Smooth muscle cell (in vitro differentiated cells): ENCODE measurements around the gene IFTAP. TPM values are rescaled to one million over a fixed set of nuclear protein-coding genes. Genes with fewer than 3 reads are reported as not detected.

Experiments used
- DNase-seq: peaks from one replicate; lab custom pipeline; 2025; ENCODE audit not compliant: unreplicated experiment; lab: John Stamatoyannopoulos, UW
- H2AFZ ChIP-seq: fragments of 200-600 bp; sonication (generic); 2 replicates; pipeline ENCODE4 v1.6.0; 2016; ENCODE audit warnings: antibody characterized with exemption, low read depth, mild to moderate bottlenecking
- H3F3A ChIP-seq: fragments of 200-600 bp; sonication (generic); 2 replicates; pipeline ENCODE4 v1.6.0; 2017; ENCODE audit warnings: antibody characterized with exemption, low read depth
- H3K27ac ChIP-seq: fragments of 200-600 bp; sonication (generic); 2 replicates; pipeline ENCODE4 v1.5.1; 2016; ENCODE audit warnings: low read depth, mild to moderate bottlenecking
- H3K27me3 ChIP-seq: fragments of 200-600 bp; sonication (generic); 2 replicates; pipeline ENCODE4 v1.6.1; 2016; ENCODE audit warnings: low read depth, mild to moderate bottlenecking
- H3K36me3 ChIP-seq: fragments of 200-600 bp; sonication (generic); 2 replicates; pipeline ENCODE4 v1.5.1; 2016; ENCODE audit warnings: low read depth
- H3K4me1 ChIP-seq: fragments of 200-600 bp; sonication (generic); 2 replicates; pipeline ENCODE4 v1.5.1; 2016; ENCODE audit warnings: low read depth
- H3K4me2 ChIP-seq: fragments of 200-600 bp; sonication (generic); 2 replicates; pipeline ENCODE4 v1.6.0; 2016; ENCODE audit warnings: mild to moderate bottlenecking
- H3K4me3 ChIP-seq: fragments of 200-600 bp; sonication (generic); 2 replicates; pipeline ENCODE4 v1.5.1; 2016; ENCODE audit warnings: mild to moderate bottlenecking
- H3K79me2 ChIP-seq: fragments of 200-600 bp; sonication (generic); 2 replicates; pipeline ENCODE4 v1.6.0; 2016; ENCODE audit warnings: low read depth, mild to moderate bottlenecking
- H3K9ac ChIP-seq: fragments of 200-600 bp; sonication (generic); 2 replicates; pipeline ENCODE4 v1.6.0; 2016; ENCODE audit warnings: low read depth
- H3K9me3 ChIP-seq: fragments of 200-600 bp; sonication (generic); replicated peaks from 2 replicates; pipeline ENCODE4 v1.5.1; 2016; ENCODE audit warnings: low read depth
- H4K20me1 ChIP-seq: fragments of 200-600 bp; sonication (generic); 2 replicates; pipeline ENCODE4 v1.6.0; 2016; ENCODE audit warnings: low read depth
- WGBS: methylation state at CpG from one replicate; pipeline ENCODE4 v1.1.7; 2016; ENCODE audit warnings: low lambda C conversion rate; 5-methylcytosine and 5-hydroxymethylcytosine counted together
- polyA plus RNA-seq: library from polyadenylated mRNA; unstranded; fragments of >200 nt; fragmentation: Nextera tagmentation; extraction: Ambion mirVana; gene quantifications from 2 replicates; pipeline ENCODE4 v1.2.1, GENCODE V29; 2016
- total RNA-seq: library from RNA; depleted of rRNA; stranded (reverse); fragments of >200 nt; gene quantifications from 2 replicates; pipeline ENCODE4 v1.2.3, GENCODE V29; 2014
- TF ChIP-seq, protein P1 (sequence below): fragments of 200-600 bp; sonication (generic); IDR thresholded peaks from 2 replicates; pipeline ENCODE4 v1.5.1; 2017; ENCODE audit warnings: borderline replicate concordance, mild to moderate bottlenecking, antibody characterized with exemption; ENCODE audit not compliant: insufficient read depth, poor library complexity, severe bottlenecking

IFTAP gene
- total and polyA plus RNA-seq, 2 experiments from 2014 or later: 17.8 to 33.1 TPM

DNA sequence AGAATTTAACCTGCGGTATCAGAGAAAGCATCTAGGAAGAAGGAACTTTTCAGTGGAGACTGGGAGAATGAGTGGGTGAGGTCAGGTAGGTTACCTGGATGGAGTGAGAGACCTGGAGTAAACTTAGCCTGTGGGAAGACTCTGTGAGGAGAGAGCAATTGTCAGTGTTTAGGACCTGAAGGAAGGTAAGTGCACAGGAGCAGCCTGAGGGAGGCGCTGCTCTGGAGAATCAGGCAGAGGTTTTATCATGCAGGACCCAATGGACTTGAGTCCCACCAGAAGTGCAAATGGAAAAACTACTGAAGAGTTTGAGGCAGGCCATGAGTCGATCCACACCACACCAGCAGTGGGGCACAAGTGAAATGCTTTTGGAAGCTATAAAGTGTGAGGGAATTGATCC is 10.6 kb upstream of the IFTAP start:
- H3K4me1 ChIP-seq: no peaks in the 10 kb centered on the region
- H3K9ac ChIP-seq: no peak overlapping the region
- TF ChIP-seq, protein P1, sequence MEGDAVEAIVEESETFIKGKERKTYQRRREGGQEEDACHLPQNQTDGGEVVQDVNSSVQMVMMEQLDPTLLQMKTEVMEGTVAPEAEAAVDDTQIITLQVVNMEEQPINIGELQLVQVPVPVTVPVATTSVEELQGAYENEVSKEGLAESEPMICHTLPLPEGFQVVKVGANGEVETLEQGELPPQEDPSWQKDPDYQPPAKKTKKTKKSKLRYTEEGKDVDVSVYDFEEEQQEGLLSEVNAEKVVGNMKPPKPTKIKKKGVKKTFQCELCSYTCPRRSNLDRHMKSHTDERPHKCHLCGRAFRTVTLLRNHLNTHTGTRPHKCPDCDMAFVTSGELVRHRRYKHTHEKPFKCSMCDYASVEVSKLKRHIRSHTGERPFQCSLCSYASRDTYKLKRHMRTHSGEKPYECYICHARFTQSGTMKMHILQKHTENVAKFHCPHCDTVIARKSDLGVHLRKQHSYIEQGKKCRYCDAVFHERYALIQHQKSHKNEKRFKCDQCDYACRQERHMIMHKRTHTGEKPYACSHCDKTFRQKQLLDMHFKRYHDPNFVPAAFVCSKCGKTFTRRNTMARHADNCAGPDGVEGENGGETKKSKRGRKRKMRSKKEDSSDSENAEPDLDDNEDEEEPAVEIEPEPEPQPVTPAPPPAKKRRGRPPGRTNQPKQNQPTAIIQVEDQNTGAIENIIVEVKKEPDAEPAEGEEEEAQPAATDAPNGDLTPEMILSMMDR: no peak
- no peak overlapping the region for H2AFZ ChIP-seq
- H3K27ac ChIP-seq: no peak overlapping the region
- H4K20me1 ChIP-seq: no peaks in the 10 kb centered on the region
- H3K79me2 ChIP-seq: no peaks in the 10 kb centered on the region
- peaks cover 2% of the 10 kb centered on the region for H3F3A ChIP-seq
- peaks cover 3% of the 10 kb centered on the region for H3K9me3 ChIP-seq
- H3K27me3 ChIP-seq: peaks cover 36% of the 10 kb centered on the region
- H3K36me3 ChIP-seq: no peaks in the 10 kb centered on the region
- no peak overlapping the region for H3K4me2 ChIP-seq
- no peak overlapping the region for H3K4me3 ChIP-seq
- WGBS: 86% methylated on average over 3 of the region's 3 CpGs
- no peak for DNase-seq

DNA sequence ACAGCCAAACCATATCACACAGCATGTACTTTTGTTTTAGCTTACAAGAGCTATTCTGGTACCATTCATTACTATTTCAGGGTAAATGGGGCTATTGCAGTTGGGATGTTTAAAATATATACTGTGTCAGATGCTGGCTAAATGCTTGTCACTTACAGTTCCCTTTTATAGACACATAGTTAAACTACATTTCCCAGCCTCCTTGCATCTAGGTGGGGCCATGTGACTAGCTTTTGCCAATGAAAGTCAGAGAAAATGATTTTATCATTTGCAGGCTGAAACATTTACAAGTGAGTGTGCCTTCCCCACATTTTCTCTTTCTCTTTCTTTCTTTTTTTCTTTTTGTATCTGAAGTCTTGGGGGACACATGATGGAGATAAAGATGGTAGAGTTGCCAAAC is 7.8 kb upstream of the IFTAP start:
- TF ChIP-seq, protein P1: no peak
- no peaks in the 10 kb centered on the region for H3K79me2 ChIP-seq
- no peak for DNase-seq

DNA sequence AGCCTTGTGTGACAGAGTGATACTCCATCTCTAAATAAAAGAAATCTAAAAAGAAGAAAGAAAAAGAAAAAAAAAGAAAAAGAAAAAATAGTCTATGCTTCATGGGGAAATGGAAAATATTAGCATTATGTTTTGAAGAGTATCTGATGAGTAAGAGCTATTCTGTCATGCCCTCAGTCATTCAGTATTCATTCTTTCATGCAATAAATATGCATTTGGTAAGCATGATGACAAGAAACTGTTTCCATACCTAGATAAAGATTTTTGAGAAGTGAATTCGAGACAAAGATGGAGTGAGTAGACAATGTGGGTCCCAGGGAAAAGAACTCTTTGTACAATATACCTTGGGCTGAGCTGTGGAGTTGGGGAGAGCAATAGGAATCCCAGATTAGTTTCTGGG is 6.2 kb upstream of the IFTAP start:
- H2AFZ ChIP-seq: no peak overlapping the region
- peaks cover 72% of the 10 kb centered on the region for H3K27me3 ChIP-seq
- TF ChIP-seq, protein P1: no peak
- no peak overlapping the region for H3K4me3 ChIP-seq
- WGBS: 45% methylated on average over 1 of the region's 1 CpG
- H4K20me1 ChIP-seq: no peaks in the 10 kb centered on the region
- no peaks in the 10 kb centered on the region for H3K36me3 ChIP-seq
- no peaks in the 10 kb centered on the region for H3K79me2 ChIP-seq
- H3F3A ChIP-seq: no peaks in the 10 kb centered on the region
- no peaks in the 10 kb centered on the region for H3K9me3 ChIP-seq
- H3K9ac ChIP-seq: no peak overlapping the region
- H3K4me2 ChIP-seq: no peak overlapping the region
- H3K27ac ChIP-seq: no peak overlapping the region
- no peaks in the 10 kb centered on the region for H3K4me1 ChIP-seq
- DNase-seq: no peak

More for the DNA sequence above, 7.8 kb upstream of the IFTAP start:
- Histone ChIP-seq H3K9ac (no peak overlapping the region), H3K27me3 (peaks cover 64% of the 10 kb centered on the region), H2AFZ (no peak overlapping the region), H3K36me3 (no peaks in the 10 kb centered on the region), H3F3A (no peaks in the 10 kb centered on the region), H4K20me1 (no peaks in the 10 kb centered on the region), H3K4me3 (no peak overlapping the region), H3K9me3 (no peaks in the 10 kb centered on the region), H3K4me1 (no peaks in the 10 kb centered on the region), H3K4me2 (no peak overlapping the region), H3K27ac (no peak overlapping the region)

DNA sequence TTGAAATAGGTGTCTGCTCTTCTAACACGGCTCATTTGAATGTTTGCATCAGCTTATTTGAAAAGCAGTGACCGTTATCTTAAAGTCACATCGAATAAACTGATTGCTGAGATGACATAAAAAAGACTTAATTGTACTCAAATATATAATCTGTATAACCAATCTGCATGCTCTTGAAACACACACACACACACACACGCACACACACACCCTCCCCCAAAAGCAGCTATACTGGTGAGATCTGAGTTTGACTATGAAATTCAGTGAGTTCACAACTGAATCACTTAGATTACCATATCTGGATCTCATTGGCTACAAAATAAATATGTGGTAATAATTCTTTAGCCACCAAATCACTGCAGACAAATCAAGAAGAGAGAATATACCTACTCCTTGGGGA is 3.8 kb upstream of the IFTAP start:
- H4K20me1 ChIP-seq: no peaks in the 10 kb centered on the region
- no peaks in the 10 kb centered on the region for H3F3A ChIP-seq
- no peak overlapping the region for H3K4me2 ChIP-seq
- no peak overlapping the region for H3K4me3 ChIP-seq
- H3K9ac ChIP-seq: no peak overlapping the region
- no peak overlapping the region for H2AFZ ChIP-seq
- H3K79me2 ChIP-seq: no peaks in the 10 kb centered on the region
- H3K4me1 ChIP-seq: peaks cover 7% of the 10 kb centered on the region
- no peaks in the 10 kb centered on the region for H3K9me3 ChIP-seq
- no peak overlapping the region for H3K27ac ChIP-seq
- H3K27me3 ChIP-seq: peaks cover 62% of the 10 kb centered on the region
- TF ChIP-seq, protein P1: no peak
- 61% methylated on average over 4 of the region's 4 CpGs for WGBS
- no peaks in the 10 kb centered on the region for H3K36me3 ChIP-seq
- no peak for DNase-seq
